CMK (cell line): ENCODE measurements around the gene FAM81A.
A peak's percentile ranks its signal among the peaks of the same experiment; 100 is the strongest.
"Not testable (repeated sequence)": the region's sequence is repeated elsewhere in the genome, so short reads cannot be mapped to it uniquely, and the experiment has no call there.

Source experiments
- DNase-seq: peaks from one replicate; pipeline ENCODE4 v3.0.0-alpha.2; 2010; ENCODE audit warnings: low read depth

FAM81A gene

DNA sequence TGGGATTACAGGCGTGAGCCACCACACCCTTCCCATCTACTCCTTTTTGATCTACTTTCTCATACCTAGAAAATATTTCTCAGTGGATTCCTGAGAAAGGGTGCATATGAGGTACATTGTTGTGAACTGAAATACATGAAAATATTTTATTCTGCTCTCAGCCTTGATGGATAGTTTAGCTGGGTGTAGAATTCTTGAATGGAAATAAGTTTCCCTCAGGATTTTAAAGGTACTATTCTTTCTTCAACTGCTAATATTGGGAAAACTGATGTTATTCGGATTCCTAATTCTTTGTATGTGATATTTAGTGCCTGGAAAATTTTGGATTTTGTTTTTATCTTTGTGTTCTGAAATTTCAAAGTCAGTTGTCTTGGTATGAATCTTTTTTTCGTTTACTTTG is 9.1 kb upstream of the FAM81A start:
- DNase-seq = not testable (repeated sequence)

- no peak for DNase-seq
These were observed 5.6 kb upstream of the FAM81A start for GRCh38 chr15:59432389-59432788.

- no peak for DNase-seq
These were observed 3.5 kb upstream of the FAM81A start for GRCh38 chr15:59434481-59434880.

- no peak for DNase-seq
These were observed 1.2 kb upstream of the FAM81A start for GRCh38 chr15:59436774-59437141.

DNA sequence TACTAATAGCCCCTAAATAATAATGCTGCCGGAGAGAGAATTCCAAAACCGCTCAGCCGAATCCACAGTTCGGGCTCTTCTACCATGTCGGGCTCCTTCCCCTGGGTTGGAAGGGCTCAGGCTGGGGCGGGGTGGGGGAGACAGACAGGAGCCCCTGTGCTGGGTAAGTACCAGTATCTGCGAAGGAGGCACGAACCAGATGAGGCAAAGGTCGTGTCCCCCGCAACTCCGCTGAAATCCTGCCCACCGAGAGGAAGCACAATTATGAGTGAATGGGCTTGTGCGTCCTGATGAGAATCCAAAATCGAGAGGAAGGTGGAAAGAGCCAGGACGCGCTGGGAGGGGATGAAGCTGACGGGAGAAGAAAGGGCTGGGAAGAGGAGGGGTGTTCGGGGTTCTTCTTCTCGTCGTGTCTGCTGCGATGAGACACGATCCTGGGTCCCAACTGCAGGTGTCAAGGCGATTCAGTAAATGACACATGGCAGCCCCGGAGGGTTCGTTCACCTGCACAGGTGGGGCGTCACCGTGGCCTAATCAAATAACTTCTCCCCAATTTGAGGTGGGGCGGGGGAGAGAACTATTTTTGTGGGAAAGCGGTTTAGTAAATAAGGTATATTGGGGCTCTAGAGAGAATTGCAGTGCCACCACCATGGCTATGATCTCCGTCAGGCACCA is 707 bp upstream of the FAM81A start:
- no peak for DNase-seq

- no peak for DNase-seq
These were observed 772 bp downstream of the FAM81A start for GRCh38 chr15:59438625-59439290.

DNA sequence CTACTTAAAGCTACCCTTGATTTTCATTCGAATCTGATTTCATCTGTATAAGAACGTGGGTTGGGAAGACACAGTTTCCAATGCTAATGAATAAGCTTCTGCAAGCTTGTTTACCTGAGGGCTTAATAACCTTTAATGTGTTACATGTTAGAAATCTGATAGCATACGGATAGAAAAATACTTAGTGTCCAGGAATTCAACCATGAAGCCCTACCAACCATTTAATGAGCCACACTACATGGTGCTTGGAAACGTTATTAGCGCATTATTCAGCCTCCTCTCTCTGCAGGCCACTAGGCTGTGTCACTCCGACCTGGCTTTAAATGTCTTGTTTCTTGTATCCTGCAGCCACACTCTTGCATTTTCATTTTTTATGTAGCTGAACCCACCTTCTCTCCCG is 1.6 kb downstream of the FAM81A start:
- DNase-seq = no peak

GRCh38 chr15:59443341-59444072 is 5.5 kb downstream of the FAM81A start:
- no peak for DNase-seq

DNA sequence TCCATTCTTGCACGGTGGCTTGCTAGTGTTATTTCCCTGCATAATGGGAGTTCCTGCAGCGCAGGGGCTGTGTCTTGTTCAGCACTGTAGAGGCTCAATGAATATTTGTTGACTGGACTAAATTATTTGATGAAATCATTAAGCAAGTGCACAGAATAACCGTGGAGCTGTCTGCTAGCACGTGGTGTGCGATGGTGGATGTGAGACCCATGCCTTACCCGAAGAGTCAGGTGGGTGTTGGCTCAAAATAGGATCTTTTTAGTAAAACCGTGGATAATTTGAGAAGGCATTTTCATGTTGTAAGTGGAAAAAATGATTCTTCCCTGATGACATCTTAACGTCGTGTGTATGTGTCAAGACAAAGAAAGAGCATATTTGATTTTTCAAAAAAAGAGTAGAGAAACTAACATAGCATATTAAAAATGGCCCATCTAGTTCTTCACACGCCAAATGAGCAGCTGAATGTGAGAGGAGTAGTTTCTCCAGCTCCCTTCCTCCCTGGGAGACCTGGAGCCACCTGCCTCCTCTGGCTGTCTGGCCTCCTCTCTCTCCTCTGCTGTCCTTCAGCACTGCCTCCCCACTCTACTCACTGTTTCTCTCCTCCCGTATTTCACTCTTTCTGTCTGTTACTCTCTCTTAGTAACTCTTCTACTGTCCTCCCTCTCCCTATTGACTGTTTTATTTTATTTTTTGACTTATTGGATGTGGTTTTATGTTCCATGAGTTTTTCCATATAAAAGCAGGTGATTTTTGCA is 6.3 kb downstream of the FAM81A start:
- no peak for DNase-seq

- no peak for DNase-seq
These were observed 7.1 kb downstream of the FAM81A start for GRCh38 chr15:59444980-59445545.

GRCh38 chr15:59446232-59446957 is 8.4 kb downstream of the FAM81A start:
- DNase-seq = no peak

DNA sequence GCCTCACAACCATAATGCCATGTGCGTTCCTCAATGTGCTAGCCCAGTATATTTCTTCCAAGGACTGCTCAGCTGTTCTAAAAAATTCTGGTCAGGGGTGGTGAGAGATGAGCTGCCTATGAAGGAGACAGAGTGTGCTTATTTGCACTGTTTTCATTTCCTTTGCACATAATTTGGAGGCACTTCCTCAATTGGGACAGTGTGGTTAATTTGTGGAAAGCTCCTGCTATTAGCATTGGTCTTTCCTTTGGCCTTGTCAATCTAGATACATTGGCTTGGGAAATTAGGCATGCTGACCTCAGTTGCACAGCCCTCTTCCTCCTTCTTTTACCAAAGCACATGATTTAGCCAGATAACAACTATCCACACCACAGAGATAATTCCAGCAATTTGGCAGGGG is 9.4 kb downstream of the FAM81A start:
- DNase-seq = no peak

- DNase-seq = no peak
These were observed 10.9 kb downstream of the FAM81A start for GRCh38 chr15:59448871-59449270.

- DNase-seq = no peak
These were observed 15.7 kb downstream of the FAM81A start for GRCh38 chr15:59453474-59454215.

GRCh38 chr15:59456114-59456513 is 18.1 kb downstream of the FAM81A start:
- DNase-seq = no peak

- no peak for DNase-seq
These were observed 19.1 kb downstream of the FAM81A start for GRCh38 chr15:59457103-59457502.

DNA sequence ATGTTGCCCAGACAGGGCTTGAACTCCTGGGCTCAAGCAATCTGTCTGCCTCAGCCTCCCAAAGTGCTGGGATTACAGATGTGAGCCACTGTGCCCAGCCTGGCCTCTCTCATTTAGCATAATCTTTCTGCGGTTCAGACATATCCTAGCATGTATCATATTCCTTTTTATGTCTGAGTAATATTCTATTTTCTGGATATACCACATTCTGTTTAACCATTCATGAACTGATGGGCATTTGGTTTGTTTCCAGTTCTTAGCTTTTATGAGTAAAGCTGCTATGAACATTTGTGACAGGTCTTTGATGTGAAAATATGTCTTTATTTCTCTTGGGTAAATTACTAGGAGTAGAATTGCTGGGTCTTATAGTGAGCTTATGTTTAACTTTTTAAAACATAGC is 23.5 kb downstream of the FAM81A start:
- no peak for DNase-seq

GRCh38 chr15:59473226-59473625 is 35.2 kb downstream of the FAM81A start:
- peak; percentile 27 for DNase-seq

DNA sequence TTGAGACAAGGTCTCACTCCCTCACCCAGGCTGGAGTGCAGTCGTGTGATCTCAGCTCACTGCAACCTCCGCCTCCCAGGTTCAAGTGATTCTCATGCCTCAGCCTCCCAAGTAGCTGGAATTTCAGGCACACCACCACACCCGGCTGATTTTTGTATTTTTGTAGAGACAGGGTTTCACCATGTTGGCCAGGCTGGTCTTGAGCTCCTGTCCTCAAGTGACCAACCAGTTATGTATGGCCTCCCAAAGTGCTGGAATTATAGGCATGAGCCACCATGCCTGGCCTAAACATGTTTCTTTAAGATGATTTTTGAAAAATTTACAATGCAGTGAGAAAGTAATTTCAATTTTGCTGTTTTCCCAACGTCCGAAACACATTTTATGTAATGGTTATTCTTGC is 37.2 kb downstream of the FAM81A start:
- not testable (repeated sequence) for DNase-seq

DNA sequence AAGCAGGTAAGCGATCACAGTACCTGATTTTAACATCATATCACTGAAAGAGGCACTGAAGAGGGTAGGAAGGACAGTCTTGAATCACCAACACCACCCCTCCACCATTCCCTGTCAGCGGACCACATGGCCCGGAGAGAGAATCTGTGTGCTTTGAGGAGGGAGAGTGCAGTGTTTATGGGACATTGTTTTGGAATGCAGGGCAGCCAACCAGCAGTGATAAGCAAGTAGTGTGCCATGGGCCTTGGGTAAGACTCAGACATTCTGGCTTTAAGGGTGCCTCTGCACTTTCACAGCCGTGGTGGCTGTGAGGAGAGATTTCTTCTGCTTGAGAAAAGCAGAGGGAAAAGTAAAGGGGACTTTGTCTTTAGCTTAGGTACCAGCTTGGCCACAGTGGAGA is 46.4 kb downstream of the FAM81A start:
- DNase-seq = no peak

DNA sequence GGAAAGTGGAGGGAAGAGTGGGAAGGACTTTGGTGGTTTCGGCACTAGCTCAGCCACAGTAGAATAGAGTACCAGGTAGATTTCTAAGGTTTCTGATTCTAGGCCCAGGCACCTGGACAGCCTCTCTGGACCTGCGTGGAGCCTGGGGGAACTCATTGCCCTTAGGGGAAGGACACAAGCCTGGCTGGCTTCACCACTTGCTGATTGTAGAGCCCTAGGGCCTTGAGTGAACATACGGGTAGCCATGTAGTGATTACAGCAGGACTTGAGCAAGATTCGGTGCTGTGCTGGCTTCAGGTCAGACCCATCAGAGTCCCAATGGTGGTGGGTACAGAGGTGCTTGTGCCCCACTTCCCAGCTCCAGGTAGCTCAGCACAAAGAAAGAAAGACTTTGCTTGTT is 47.0 kb downstream of the FAM81A start:
- DNase-seq = no peak
